Astrocyte (in vitro differentiated cells and primary cell): ENCODE data around the gene MEDAG.

Experiments used
- CTCF ChIP-seq: IDR thresholded peaks from 2 replicates; pipeline ENCODE4 v1.5.1; 2011; ENCODE audit warnings: low read depth, mild to moderate bottlenecking, inconsistent platforms, low read length, moderate library complexity; ENCODE audit not compliant: insufficient read depth
- EZH2 ChIP-seq: IDR thresholded peaks from 2 replicates; pipeline ENCODE4 v1.6.1; 2012; ENCODE audit warnings: mild to moderate bottlenecking, low read length, inconsistent platforms; ENCODE audit not compliant: insufficient read depth

DNA sequence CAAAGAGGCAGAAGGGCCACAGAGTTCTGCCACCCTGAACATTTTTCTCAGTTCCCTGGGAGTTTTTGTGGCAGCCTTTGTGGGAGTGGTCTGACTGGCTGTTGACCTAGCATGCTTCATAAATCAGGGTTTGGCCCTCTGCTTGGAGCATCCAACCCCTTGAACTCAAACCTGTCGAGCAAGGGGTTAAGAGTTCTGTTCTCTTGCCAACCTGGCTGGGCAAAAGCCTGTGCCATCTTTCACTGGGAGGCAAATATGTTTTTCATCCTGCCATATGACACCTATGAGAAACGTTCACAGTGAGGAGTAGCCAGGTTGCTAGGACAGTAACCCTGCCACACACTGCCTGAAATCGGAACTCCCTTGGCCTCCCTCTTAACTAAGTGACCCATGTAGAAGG lies 18.6 kb downstream of the MEDAG start:
- TF ChIP-seq CTCF (no peak), EZH2 (no peak)
